HG03354 (cell line): ENCODE measurements around the gene KPNA4.
A peak's percentile ranks its signal among the peaks of the same experiment; 100 is the strongest.
"Not testable (repeated sequence)": the region's sequence is repeated elsewhere in the genome, so short reads cannot be mapped to it uniquely, and the experiment has no call there.

ENCODE experiments used
- ATAC-seq: cut with Tn5 transposase; IDR thresholded peaks from one replicate; pipeline ENCODE4 v1.9.1; 2021; ENCODE audit warnings: mild to moderate bottlenecking; ENCODE audit not compliant: unreplicated experiment, poor library complexity, severe bottlenecking

Gene KPNA4

DNA sequence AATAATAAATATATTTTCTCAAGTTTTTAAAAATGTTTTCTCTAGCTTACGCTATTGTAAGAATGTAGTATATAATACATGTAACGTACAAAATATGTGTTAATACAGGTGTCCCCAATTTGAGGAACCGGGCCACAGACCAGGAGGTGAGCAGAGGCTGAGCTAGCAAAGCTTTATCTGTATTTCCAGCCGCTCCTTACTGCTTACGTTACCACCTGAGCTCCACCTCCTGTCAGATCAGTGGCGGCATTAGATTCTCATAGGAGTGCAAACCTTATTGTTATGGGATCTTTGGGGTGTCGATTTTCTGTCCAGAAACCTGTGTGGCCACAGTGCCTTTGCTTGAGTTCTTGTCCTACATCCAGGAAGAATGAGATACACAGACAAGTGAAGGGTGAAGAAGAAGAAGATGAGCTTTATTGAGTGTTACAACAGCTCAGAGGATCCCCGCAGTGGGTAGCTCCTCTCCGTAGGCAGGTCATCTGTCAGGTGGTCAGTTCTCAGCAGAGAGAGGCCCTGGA lies 105.9 kb downstream of the KPNA4 start:
- ATAC-seq: no peak

DNA sequence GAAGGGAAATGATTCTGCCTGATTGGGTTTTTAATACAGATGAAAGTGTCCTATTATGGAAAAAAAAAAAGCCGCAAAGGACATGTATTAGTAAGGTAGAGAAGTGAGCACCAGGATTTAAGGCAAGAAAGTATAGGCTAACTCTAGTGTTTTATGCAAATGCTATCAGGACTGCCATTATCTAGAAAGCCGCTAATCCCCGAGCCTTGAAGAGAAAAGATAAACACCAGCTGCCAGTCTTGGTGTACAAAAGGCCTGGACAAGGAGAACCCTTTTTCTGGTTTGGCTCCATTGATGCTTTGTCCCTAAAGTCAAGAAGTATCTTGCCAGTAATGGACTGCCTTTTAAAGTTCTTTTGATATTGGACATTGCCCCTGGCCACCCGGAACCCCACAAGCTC lies 107.2 kb downstream of the KPNA4 start:
- ATAC-seq: no peak

DNA sequence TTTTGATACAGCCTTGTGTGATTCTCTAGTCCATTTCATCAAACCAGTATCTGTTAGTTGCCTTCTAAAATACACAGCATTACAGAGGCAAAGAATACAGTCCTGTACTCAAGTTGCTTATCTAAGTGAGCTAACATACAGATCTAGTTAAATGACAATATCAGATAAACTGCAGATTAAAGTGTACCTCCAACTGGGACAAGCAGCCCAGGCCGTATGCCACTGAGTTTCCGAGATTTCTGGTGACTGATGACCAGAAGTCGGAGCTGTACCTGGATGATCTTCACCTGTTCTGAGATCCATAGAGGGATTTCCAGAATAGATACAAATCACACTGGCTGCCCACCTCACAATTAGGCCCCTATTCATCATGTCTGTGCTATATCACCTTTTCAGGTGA lies 109.5 kb downstream of the KPNA4 start:
- no peak for ATAC-seq

DNA sequence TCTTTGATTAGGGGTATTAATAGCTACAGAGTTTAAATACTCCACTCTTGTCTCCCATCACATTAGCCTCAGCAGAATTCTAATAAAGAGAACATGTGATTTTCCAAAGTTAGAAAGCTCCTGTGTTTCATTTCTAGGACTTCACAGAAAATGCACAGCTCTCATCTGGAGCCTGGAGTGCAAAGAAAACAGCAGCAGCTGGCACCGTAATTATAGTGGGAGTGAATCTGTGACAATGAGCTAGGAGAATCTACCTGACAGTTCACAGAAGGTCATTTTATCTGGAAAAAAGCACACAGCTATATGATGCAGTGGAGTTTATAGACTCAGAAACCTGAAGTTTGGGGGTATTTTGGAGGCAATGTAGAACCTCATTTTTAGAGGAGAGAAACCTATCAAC lies 110.4 kb downstream of the KPNA4 start:
- ATAC-seq: no peak

DNA sequence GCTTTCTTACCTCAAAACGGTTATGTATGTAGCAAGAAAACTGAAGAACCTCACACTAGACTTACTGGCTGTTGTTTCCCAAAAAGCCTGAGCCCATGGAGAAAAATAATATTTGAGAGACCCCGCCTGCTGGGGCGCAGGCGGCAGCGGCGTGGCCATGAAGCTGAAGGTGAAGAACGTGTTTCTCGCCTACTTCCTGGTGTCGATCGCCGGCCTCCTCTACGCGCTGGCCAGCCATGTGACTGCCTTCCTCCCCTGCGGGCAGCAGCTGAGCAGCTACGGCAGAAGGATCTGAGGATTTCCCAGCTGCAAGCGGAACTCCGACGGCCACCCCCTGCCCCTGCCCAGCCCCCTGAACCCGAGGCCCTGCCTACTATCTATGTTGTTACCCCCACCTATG lies 113.1 kb downstream of the KPNA4 start:
- ATAC-seq: not testable (repeated sequence)

DNA sequence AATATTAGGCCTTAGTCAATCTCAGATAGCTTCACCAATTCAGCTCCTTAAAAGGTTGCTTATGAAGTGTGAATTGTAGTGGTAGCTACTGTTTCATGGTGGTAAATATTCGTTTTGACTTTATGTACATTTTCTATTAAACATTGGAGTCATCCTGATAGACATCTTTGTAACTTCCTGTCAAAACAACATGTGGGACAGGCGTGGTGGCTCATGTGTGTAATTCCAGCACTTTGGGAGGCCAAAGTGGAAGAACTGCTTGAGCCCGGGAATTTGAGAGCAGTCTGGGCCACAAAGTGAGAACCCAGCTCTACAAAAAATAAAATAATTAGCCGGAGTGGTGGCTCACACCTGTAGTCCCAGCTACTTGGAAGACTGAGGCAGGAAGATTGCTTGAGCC lies 113.8 kb downstream of the KPNA4 start:
- ATAC-seq: no peak

DNA sequence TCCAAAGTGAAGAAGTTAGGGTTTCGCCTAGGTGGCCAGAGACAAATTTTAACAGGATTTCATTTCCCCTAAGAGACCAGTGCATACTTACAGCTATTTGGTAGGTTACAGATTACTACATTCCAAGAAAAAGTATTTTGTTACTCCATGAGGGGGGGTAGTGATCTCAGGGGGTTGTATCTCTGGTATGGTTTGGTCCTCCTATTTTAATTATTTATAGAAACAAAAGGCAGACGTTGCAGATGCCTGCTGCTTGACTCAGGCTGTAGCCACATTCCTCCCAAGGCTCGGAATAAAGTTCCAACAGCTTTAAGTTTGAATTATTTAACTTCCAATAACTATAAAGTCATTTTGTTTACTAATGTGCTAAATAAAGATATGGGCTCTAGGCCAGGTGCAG lies 114.5 kb downstream of the KPNA4 start:
- ATAC-seq: no peak

DNA sequence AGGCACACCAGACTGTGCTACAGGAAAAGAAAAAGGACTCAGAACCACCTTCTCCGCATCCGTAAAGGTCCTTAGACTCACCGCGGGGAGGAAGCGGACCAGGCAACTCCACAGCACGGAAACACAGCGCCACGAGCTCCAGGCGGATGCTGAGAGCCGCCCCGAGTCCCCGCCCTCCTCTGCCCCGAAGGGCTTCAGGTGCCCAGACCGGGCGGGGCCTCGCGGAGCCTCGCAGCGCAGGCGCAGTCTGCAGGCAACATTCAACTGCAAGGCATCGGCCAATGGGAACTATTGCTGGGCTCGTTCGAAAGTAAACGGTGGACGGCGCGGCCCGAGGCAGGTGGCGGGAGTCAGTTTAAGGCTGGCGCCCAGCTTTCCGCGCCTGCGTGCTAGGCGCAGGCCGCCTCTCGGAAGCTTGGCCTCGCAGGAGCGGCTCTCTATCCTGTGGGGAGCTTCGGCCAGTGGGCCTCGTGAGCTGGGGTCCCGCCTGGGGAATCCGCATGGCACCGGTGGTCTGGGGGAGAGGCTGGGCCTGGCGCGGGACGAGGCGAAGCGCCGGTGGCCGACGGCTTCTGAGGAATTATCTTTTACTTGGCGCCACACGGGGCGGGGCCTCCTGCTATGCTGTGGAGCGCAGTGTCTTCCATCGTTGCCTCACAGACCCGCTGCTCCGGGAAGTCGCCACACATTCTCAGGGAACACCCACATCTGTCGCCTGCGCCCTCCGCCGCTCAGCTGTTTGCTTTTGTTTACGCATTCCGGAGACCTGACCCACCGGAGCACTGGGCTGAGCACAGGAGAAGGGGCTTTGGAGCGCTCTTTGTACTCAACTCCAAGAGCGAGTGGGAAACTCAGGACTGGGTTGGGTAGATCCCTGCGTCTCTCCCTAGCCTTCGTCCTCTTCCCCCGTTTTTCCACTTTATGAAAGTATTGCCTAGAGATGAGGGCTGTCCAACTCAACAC lies 115.5 kb downstream of the KPNA4 start, which contains the start of gene TRIM59:
TSS of gene TRIM59 (minus strand) at position 151 of the 963 bp plus-strand sequence. CDS start 10,603 bp downstream, outside the sequence.
- ATAC-seq: peak; percentile 97

DNA sequence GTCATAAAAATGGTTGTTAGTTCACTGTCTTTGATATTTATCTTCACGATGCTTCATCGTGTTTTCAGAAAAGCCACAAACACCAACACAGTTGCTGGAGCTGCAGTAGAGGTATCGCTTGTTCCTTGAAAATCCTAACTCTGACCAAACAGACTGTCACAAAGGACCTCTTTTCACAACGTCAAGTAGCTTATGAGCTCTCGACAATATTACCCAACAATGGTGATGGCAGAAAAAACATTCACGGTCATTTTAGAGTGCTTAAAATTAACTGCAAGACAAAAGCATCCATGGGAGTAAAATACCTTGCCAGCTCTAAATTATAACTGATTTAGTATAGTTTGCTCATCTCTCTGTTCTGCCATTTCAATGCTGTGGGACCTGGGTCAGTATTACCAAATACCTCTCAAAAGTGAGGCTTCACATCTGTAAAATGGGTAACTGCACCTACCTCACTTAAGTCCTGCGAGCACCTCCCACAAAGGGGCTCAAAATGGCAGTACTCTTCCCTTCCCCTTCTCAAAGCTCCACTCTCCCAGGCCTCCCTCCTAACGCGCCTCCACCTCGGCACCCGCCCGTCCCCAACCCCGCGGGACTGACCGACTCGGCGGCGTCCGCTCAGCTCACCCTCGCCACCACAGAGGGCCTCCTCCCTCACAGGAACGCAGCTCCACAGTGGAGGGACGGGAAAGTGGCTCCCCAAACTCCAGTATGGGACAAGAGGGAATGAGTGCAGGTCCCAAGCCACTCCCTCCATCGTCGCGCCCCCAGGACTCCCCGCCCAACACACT lies 116.3 kb downstream of the KPNA4 start:
- ATAC-seq: peak; percentile 51

DNA sequence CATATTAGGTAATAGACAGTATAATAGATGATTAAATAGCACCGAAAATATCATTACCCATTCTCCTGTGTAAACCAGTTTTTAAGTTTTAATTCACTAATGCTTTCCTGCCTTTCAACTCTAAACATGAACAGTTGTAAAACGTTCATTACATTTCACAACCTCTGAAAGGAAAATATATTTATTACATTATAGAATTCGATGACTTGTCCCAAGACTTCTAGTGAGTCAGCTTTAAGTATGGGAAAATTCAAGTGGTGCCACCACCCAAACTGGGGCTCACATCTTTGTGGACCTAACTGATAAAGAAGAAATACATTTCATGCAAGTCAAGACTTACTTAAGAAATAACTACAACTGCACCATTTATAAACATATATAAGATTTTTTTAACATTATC lies 117.8 kb downstream of the KPNA4 start:
- no peak for ATAC-seq

DNA sequence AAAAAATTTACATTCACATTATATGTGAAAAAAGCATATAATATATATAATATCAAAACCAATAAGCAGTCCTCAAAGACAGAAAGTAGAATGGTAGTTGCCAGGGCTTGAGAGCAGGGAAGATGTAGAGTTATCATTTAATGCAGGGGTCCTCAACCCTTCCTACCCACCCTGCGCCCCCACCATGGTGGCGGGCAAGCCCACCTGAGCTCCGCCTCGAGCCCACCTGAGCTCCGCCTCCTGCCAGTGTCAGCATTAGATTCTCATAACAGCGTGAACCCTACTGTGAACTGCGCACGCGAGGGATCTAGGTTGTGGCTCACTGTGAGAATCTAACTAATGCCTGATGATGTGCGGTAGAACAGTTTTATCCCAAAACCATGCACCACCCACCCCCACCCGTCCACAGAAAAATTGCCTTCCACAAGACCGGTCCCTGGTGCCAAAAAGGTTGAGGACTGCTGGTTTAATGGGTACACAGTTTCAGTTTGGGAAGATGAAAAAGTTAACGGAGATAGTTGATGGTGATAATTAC lies 118.8 kb downstream of the KPNA4 start:
- ATAC-seq: no peak

DNA sequence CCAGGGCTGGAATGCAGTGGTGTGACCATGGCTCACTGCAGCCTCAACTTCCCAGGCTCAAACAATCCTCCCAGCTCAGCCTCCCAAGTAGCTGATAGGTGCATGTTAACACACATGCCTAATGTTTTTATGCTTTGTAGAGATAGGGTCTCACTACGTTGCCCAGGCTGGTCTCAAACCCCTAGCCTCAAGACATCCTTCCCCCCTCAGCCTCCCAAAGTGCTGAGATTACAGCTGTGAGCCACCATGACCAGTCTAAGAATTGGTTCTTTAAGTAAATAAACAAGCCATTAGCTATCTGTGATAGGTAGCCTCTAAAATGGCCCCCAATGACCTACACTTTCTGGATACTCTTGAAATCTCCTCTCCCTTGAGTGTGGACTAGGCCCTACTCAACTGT lies 119.5 kb downstream of the KPNA4 start:
- no peak for ATAC-seq
